ENCODE measurements around the gene TKT.

TKT gene

GRCh38 chr3:53238886-53239285 lies 16.9 kb downstream of the TKT start:
- DNase-seq, result no peak

GRCh38 chr3:53238051-53238850 lies 17.6 kb downstream of the TKT start:
- DNase-seq, result no peak

GRCh38 chr3:53236112-53236841 lies 19.5 kb downstream of the TKT start:
- no peak for DNase-seq

GRCh38 chr3:53235545-53235944 lies 20.3 kb downstream of the TKT start:
- DNase-seq, result no peak

GRCh38 chr3:53234841-53235232 lies 21.0 kb downstream of the TKT start:
- DNase-seq, result no peak

- no peak for DNase-seq
These were observed 21.5 kb downstream of the TKT start for GRCh38 chr3:53234130-53234840.

GRCh38 chr3:53232641-53233377 lies 23.0 kb downstream of the TKT start:
- no peak for DNase-seq

- no peak for DNase-seq
These were observed 24.0 kb downstream of the TKT start for GRCh38 chr3:53231532-53232511.

- no peak for DNase-seq
These were observed 25.0 kb downstream of the TKT start for GRCh38 chr3:53230789-53231188.

- no peak for DNase-seq
These were observed 25.7 kb downstream of the TKT start for GRCh38 chr3:53230041-53230621.

GRCh38 chr3:53229606-53230005 lies 26.2 kb downstream of the TKT start:
- DNase-seq, result no peak

- no peak for DNase-seq
These were observed 26.7 kb downstream of the TKT start for GRCh38 chr3:53229171-53229570.

- DNase-seq, result no peak
These were observed 27.6 kb downstream of the TKT start for GRCh38 chr3:53227993-53228885.

- no peak for DNase-seq
These were observed 28.9 kb downstream of the TKT start for GRCh38 chr3:53226841-53227407.

GRCh38 chr3:53226142-53226840 lies 29.5 kb downstream of the TKT start:
- DNase-seq, result no peak

- no peak for DNase-seq
These were observed 30.2 kb downstream of the TKT start for GRCh38 chr3:53225651-53226050.

- no peak for DNase-seq
These were observed 30.6 kb downstream of the TKT start for GRCh38 chr3:53225181-53225580.

- DNase-seq, result no peak
These were observed 31.3 kb downstream of the TKT start for GRCh38 chr3:53224536-53224935.

- no peak for DNase-seq
These were observed 31.8 kb downstream of the TKT start for GRCh38 chr3:53224026-53224425.
